Upper lobe of right lung (tissue), 1 donor: ENCODE results near the gene WHAMM. TPM values are rescaled to one million over a fixed set of nuclear protein-coding genes. Genes with fewer than 3 reads are reported as not detected.
"Not testable (repeated sequence)": the region's sequence is repeated elsewhere in the genome, so short reads cannot be mapped to it uniquely, and the experiment has no call there.

Experiments
- ATAC-seq: fragments of 200-7000 bp; cut with Tn5 transposase; one replicate; pipeline ENCODE4 v1.9.1; 2020; ENCODE audit warnings: mild to moderate bottlenecking, moderate library complexity
- DNase-seq: peaks from one replicate; pipeline ENCODE4 v3.0.0-alpha.2; 2020
- H3K27ac ChIP-seq: fragments of 200-600 bp; one replicate; pipeline ENCODE4 v1.8.0; 2022
- H3K27me3 ChIP-seq: fragments of 200-600 bp; one replicate; pipeline ENCODE4 v1.8.0; 2022; ENCODE audit warnings: mild to moderate bottlenecking
- H3K36me3 ChIP-seq: fragments of 200-600 bp; one replicate; pipeline ENCODE4 v1.8.0; 2022
- H3K4me1 ChIP-seq: fragments of 200-600 bp; one replicate; pipeline ENCODE4 v1.8.0; 2022
- H3K4me3 ChIP-seq: fragments of 200-600 bp; one replicate; pipeline ENCODE4 v1.8.0; 2022; ENCODE audit warnings: mild to moderate bottlenecking
- H3K9me3 ChIP-seq: fragments of 200-600 bp; one replicate; pipeline ENCODE4 v1.8.0; 2022
- intact Hi-C: fragments of 100-400 bp; cut with DNase I; formaldehyde crosslinking; loops from one replicate; pipeline ENCODE4 v1.11.0; 2022
- long read RNA-seq: library from polyadenylated mRNA; unstranded; transcript quantifications from one replicate; pipeline ENCODE4 v2.0.0, GENCODE V29; 2021
- total RNA-seq: library from RNA; stranded (reverse); fragmentation: NEBNext Ultra II Directional; extraction: Animal tissue kit (Norgen Biotek cat#: 25700); gene quantifications from one replicate; pipeline ENCODE4 v1.2.1, GENCODE V29; 2021
- TF ChIP-seq, protein P1 (sequence below): fragments of 200-600 bp; IDR thresholded peaks from one replicate; pipeline ENCODE4 v1.8.0; 2022; ENCODE audit warnings: antibody characterized with exemption
- donor health status: DM: no; HTN: yes; CAD: no; lungs with severe emphysema.

The WHAMM gene, protein sequence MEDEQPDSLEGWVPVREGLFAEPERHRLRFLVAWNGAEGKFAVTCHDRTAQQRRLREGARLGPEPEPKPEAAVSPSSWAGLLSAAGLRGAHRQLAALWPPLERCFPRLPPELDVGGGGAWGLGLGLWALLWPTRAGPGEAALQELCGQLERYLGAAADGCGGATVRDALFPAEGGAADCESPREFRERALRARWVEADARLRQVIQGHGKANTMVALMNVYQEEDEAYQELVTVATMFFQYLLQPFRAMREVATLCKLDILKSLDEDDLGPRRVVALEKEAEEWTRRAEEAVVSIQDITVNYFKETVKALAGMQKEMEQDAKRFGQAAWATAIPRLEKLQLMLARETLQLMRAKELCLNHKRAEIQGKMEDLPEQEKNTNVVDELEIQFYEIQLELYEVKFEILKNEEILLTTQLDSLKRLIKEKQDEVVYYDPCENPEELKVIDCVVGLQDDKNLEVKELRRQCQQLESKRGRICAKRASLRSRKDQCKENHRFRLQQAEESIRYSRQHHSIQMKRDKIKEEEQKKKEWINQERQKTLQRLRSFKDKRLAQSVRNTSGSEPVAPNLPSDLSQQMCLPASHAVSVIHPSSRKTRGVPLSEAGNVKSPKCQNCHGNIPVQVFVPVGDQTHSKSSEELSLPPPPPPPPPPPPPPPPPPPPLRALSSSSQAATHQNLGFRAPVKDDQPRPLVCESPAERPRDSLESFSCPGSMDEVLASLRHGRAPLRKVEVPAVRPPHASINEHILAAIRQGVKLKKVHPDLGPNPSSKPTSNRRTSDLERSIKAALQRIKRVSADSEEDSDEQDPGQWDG
- total RNA-seq, result 13.1 TPM
- long read RNA-seq, full-length matches to known transcripts, result 6 of 26 reads
- long read RNA-seq, partial matches to known transcripts, result 7 of 26 reads
- long read RNA-seq, other reads (novel, unspliced or antisense), result 13 of 26 reads

DNA sequence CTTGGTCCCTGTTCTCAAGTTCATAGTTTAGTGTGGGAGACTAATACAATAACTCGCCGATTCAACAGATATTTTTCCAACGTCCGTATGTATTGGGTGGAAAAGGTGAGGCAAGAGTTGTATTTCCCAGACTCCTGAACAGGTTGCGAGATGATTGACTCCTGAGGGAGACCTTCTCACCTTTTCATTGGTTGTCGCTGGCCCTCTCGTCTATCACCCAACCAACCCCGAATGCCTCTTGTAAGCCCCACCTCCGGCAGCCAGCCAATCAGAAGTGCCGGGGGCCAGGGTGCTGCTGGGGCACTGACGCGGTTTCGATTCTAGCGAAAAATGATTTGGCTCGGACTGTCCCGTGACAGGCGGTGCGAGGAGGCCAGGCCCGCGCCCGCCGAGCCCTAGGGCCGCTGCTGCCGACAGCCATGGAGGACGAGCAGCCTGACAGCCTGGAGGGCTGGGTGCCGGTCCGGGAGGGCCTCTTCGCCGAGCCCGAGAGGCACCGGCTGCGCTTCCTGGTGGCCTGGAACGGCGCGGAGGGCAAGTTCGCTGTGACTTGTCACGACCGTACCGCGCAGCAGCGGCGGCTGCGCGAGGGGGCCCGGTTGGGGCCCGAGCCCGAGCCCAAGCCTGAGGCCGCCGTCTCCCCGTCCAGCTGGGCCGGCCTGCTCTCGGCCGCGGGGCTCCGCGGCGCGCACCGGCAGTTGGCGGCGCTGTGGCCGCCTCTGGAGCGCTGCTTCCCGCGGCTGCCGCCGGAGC is at the start of gene WHAMM:
Gene WHAMM (plus strand): TSS at position 321 of the 753 bp plus-strand sequence. CDS start 99 bp downstream, at position 420.
- peaks cover 10% of the 10 kb centered on the region for H3K36me3 ChIP-seq
- peak within 1 kb of the TSS; percentile 98 for H3K27ac ChIP-seq
- no peaks in the 10 kb centered on the region for H3K9me3 ChIP-seq
- intact Hi-C loops, result no loop called here
- H3K4me3 ChIP-seq, result peak within 1 kb of the TSS; percentile 88
- H3K4me1 ChIP-seq, result peaks cover 23% of the 10 kb centered on the region
- ATAC-seq, result peak; percentile 97
- DNase-seq, result peak; percentile 99
- no peaks in the 10 kb centered on the region for H3K27me3 ChIP-seq
- TF ChIP-seq, protein P1, sequence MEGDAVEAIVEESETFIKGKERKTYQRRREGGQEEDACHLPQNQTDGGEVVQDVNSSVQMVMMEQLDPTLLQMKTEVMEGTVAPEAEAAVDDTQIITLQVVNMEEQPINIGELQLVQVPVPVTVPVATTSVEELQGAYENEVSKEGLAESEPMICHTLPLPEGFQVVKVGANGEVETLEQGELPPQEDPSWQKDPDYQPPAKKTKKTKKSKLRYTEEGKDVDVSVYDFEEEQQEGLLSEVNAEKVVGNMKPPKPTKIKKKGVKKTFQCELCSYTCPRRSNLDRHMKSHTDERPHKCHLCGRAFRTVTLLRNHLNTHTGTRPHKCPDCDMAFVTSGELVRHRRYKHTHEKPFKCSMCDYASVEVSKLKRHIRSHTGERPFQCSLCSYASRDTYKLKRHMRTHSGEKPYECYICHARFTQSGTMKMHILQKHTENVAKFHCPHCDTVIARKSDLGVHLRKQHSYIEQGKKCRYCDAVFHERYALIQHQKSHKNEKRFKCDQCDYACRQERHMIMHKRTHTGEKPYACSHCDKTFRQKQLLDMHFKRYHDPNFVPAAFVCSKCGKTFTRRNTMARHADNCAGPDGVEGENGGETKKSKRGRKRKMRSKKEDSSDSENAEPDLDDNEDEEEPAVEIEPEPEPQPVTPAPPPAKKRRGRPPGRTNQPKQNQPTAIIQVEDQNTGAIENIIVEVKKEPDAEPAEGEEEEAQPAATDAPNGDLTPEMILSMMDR, result no peak

- intact Hi-C loops, result no loop called here
- Histone ChIP-seq H3K27me3 (no peaks in the 10 kb centered on the region), H3K4me1 (no peaks in the 10 kb centered on the region), H3K27ac (no peak overlapping the region), H3K9me3 (no peaks in the 10 kb centered on the region), H3K4me3 (no peak overlapping the region), H3K36me3 (peaks cover 24% of the 10 kb centered on the region)
- DNase-seq, result no peak
- TF ChIP-seq, protein P1, result no peak
- no peak for ATAC-seq
Observed at GRCh38 chr15:82763361-82764116, 45.9 kb upstream of the WHAMM start.

- TF ChIP-seq, protein P1, result no peak
- H3K4me3 ChIP-seq, result no peak overlapping the region
- DNase-seq, result no peak
- intact Hi-C loops, result no loop called here
- H3K9me3 ChIP-seq, result no peaks in the 10 kb centered on the region
- H3K36me3 ChIP-seq, result peaks cover 19% of the 10 kb centered on the region
- H3K27ac ChIP-seq, result no peak overlapping the region
- ATAC-seq, result no peak
- H3K27me3 ChIP-seq, result no peaks in the 10 kb centered on the region
- no peaks in the 10 kb centered on the region for H3K4me1 ChIP-seq
Observed at GRCh38 chr15:82764117-82764490, 45.3 kb upstream of the WHAMM start.

DNA sequence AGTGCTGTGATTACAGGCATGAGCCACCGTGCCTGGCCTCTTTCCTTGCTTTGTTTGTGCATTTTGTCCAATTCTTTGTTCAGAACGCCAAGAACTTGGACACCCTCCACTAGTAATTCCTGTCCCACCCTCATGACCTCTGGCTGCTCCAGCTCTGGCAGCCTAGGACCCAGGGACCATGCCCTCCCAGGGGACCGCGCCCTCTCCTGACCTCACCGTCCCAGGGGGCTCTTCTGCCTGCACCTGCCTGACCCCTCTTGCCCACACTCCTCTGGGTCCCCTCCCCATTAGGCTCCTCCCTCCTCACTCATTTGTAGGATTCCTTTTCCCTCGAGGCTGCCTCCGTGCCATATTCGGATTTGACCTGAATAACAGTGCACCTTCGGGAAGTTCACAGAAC is 44.7 kb upstream of the WHAMM start:
- Histone ChIP-seq H3K4me1 (no peaks in the 10 kb centered on the region), H3K9me3 (no peaks in the 10 kb centered on the region), H3K27me3 (no peaks in the 10 kb centered on the region), H3K4me3 (no peak overlapping the region), H3K27ac (no peak overlapping the region), H3K36me3 (peaks cover 13% of the 10 kb centered on the region)
- no peak for ATAC-seq
- TF ChIP-seq, protein P1, result no peak
- DNase-seq, result no peak
- intact Hi-C loops, result no loop called here

- ATAC-seq, H3K27ac ChIP-seq, H3K36me3 ChIP-seq, H3K27me3 ChIP-seq, DNase-seq, intact Hi-C loops, H3K4me1 ChIP-seq, H3K9me3 ChIP-seq, H3K4me3 ChIP-seq: not testable (repeated sequence)
Observed at GRCh38 chr15:82766201-82766600, 43.2 kb upstream of the WHAMM start.
